GM20000 (cell line): ENCODE data around the gene SENP7.

Experiments used
- DNase-seq: peaks from one replicate; pipeline ENCODE4 v3.0.0; 2012; ENCODE audit warnings: low spot score
- TF ChIP-seq, protein P1 (sequence below): IDR thresholded peaks from 2 replicates; pipeline ENCODE4 v1.5.1; 2012; ENCODE audit warnings: mild to moderate bottlenecking, control low read depth; ENCODE audit errors: extremely low read depth, missing control alignments

The SENP7 gene

GRCh38 chr3:101518421-101518871 is 5.4 kb upstream of the SENP7 start:
- peak; percentile 73 for DNase-seq
- TF ChIP-seq, protein P1, sequence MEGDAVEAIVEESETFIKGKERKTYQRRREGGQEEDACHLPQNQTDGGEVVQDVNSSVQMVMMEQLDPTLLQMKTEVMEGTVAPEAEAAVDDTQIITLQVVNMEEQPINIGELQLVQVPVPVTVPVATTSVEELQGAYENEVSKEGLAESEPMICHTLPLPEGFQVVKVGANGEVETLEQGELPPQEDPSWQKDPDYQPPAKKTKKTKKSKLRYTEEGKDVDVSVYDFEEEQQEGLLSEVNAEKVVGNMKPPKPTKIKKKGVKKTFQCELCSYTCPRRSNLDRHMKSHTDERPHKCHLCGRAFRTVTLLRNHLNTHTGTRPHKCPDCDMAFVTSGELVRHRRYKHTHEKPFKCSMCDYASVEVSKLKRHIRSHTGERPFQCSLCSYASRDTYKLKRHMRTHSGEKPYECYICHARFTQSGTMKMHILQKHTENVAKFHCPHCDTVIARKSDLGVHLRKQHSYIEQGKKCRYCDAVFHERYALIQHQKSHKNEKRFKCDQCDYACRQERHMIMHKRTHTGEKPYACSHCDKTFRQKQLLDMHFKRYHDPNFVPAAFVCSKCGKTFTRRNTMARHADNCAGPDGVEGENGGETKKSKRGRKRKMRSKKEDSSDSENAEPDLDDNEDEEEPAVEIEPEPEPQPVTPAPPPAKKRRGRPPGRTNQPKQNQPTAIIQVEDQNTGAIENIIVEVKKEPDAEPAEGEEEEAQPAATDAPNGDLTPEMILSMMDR, result no peak

GRCh38 chr3:101513419-101513986 is 491 bp upstream of the SENP7 start:
- TF ChIP-seq, protein P1, result no peak
- peak; percentile 63 for DNase-seq

- TF ChIP-seq, protein P1, result no peak
- DNase-seq, result peak; percentile 47
Observed at GRCh38 chr3:101512396-101512645, 691 bp downstream of the SENP7 start.

- no peak for DNase-seq
- TF ChIP-seq, protein P1, result no peak
Observed at GRCh38 chr3:101509811-101510210, 3.2 kb downstream of the SENP7 start.

DNA sequence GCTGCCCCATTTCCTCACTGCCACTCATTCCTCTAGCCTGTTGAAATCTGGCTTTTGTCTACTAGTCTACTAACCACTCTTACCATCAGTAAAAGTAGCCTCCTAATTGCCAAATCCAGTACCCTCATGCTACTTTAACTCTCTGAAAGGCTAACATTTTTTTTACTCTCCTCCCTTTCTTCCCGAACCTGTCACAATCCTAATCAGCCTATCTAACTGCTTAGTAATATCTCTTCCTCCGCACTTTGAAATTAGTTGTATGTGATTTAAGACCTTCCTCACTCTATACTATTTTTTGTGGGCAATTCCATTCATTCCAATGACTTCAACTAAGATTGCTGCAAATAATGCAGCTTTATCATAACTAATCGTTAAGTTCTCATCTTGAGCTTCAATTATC is 3.7 kb downstream of the SENP7 start:
- TF ChIP-seq, protein P1, result no peak
- no peak for DNase-seq

DNA sequence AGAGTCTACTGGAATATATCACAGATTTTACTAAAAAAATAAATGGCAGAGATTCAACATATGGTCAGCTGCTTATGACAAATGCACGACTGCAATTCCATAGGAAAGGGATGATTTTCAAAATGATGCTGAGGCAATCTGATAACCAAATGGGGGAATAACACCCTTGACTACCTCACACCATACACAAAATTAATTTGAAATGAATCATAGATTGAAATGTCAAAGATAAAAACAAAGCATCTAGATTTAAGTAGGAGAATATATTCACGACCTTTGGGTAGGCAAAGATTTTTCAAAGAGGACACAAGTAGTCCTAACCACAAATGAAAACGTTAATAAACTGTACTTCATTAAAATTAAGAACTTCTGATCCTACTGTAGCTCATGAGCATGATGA is 11.2 kb downstream of the SENP7 start:
- TF ChIP-seq, protein P1, result no peak

GRCh38 chr3:101500208-101500607 is 12.8 kb downstream of the SENP7 start:
- no peak for DNase-seq
- TF ChIP-seq, protein P1, result no peak

More for the DNA sequence above, 11.2 kb downstream of the SENP7 start:
- no peak for DNase-seq

GRCh38 chr3:101497803-101498202 is 15.2 kb downstream of the SENP7 start:
- TF ChIP-seq, protein P1, result no peak
- DNase-seq, result no peak
